Activated naive CD4-positive, alpha-beta T cell treated with anti-CD3 and anti-CD28 coated beads, Interleukin-2, amount 50 U/mL, for 16 hours (primary cell): ENCODE results near the gene RHOH.
A peak's percentile ranks its signal among the peaks of the same experiment; 100 is the strongest.
"Not testable (repeated sequence)": the region's sequence is repeated elsewhere in the genome, so short reads cannot be mapped to it uniquely, and the experiment has no call there.

Source experiments
- DNase-seq: peaks from one replicate; pipeline ENCODE4 v3.0.0-alpha.2; 2020

The RHOH gene

GRCh38 chr4:40196724-40197281 is at the start of gene RHOH:
Gene RHOH, plus strand, starts transcription at chr4:40197031. Its CDS starts 46,356 bp downstream, at chr4:40243387.
- DNase-seq: peak; percentile 75

- not testable (repeated sequence) for DNase-seq
Observed at GRCh38 chr4:40147490-40147889, 49.3 kb upstream of the RHOH start.

- peak; percentile 68 for DNase-seq
Observed at GRCh38 chr4:40149960-40150385, 46.9 kb upstream of the RHOH start.

- DNase-seq: no peak
Observed at GRCh38 chr4:40150932-40151331, 45.9 kb upstream of the RHOH start.

- no peak for DNase-seq
Observed at GRCh38 chr4:40152637-40153036, 44.2 kb upstream of the RHOH start.

GRCh38 chr4:40157436-40157835 is 39.4 kb upstream of the RHOH start:
- no peak for DNase-seq

GRCh38 chr4:40160258-40160657 is 36.6 kb upstream of the RHOH start:
- no peak for DNase-seq

GRCh38 chr4:40164459-40164858 is 32.4 kb upstream of the RHOH start:
- no peak for DNase-seq

- DNase-seq: no peak
Observed at GRCh38 chr4:40165916-40166315, 30.9 kb upstream of the RHOH start.

GRCh38 chr4:40168070-40168469 is 28.8 kb upstream of the RHOH start:
- DNase-seq: no peak

GRCh38 chr4:40170588-40170987 is 26.2 kb upstream of the RHOH start:
- DNase-seq: no peak

- no peak for DNase-seq
Observed at GRCh38 chr4:40173470-40173875, 23.4 kb upstream of the RHOH start.

- DNase-seq: no peak
Observed at GRCh38 chr4:40176602-40177001, 20.2 kb upstream of the RHOH start.

- no peak for DNase-seq
Observed at GRCh38 chr4:40177591-40177990, 19.2 kb upstream of the RHOH start.

- DNase-seq: no peak
Observed at GRCh38 chr4:40178672-40179071, 18.2 kb upstream of the RHOH start.

GRCh38 chr4:40179360-40179759 is 17.5 kb upstream of the RHOH start:
- DNase-seq: no peak

- DNase-seq: no peak
Observed at GRCh38 chr4:40180356-40180755, 16.5 kb upstream of the RHOH start.

- DNase-seq: no peak
Observed at GRCh38 chr4:40182001-40182400, 14.8 kb upstream of the RHOH start.

GRCh38 chr4:40182954-40183353 is 13.9 kb upstream of the RHOH start:
- DNase-seq: no peak

GRCh38 chr4:40183615-40184411 is 13.0 kb upstream of the RHOH start:
- DNase-seq: no peak

GRCh38 chr4:40185830-40186664 is 10.8 kb upstream of the RHOH start:
- no peak for DNase-seq

GRCh38 chr4:40186665-40187014 is 10.2 kb upstream of the RHOH start:
- no peak for DNase-seq

GRCh38 chr4:40187386-40187906 is 9.4 kb upstream of the RHOH start:
- DNase-seq: no peak

GRCh38 chr4:40190019-40190418 is 6.8 kb upstream of the RHOH start:
- no peak for DNase-seq
